ENCODE measurements around the gene CERS3. TPM values are rescaled to one million over a fixed set of nuclear protein-coding genes. Genes with fewer than 3 reads are reported as not detected.
A peak's percentile ranks its signal among the peaks of the same experiment; 100 is the strongest.

The CERS3 gene
- not detected for polyA plus RNA-seq

DNA sequence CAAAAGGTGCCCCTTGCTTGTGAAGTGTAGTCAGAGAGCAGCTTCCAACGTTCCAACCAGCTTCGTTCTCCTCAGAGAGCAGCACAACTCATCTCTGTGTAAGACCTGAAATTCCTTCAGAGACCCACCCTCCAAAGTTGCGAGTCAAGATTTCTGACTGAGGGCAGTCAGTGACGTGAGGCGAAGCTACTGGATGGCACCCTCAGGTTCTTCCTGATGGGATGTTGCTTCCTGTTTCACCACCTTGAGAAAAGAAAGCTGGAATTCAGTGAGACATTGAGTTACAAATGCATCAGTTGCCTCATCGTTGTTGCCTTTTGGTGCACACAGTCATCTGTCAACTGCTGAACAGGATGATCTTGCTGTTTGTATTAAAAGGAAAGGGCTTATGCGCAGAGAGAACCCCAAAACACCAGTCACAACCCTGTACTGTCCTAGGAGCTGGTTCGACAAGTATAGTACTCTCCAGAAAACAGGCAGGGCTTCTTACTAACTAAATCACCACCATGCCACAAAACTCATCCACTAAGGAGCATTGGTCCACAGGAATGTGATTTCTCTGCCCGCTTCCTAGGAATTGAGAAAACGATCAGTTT, at the start of gene CERS3:
Gene CERS3, minus strand, starts transcription at position 118 of the 596 bp plus-strand sequence. CDS start 27,101 bp downstream, outside the sequence.
- Mint-ChIP-seq H3K4me1 (peaks cover 0 to 3% (median 0%) of the 10 kb centered on the region in 3 donors), H3K9me3 (no peaks in the 10 kb centered on the region), H3K27ac (no peak within 1 kb of the TSS), H3K4me3 (no peak within 1 kb of the TSS), H3K27me3 (peaks cover 16% of the 10 kb centered on the region), H3K36me3 (no peaks in the 10 kb centered on the region)

DNA sequence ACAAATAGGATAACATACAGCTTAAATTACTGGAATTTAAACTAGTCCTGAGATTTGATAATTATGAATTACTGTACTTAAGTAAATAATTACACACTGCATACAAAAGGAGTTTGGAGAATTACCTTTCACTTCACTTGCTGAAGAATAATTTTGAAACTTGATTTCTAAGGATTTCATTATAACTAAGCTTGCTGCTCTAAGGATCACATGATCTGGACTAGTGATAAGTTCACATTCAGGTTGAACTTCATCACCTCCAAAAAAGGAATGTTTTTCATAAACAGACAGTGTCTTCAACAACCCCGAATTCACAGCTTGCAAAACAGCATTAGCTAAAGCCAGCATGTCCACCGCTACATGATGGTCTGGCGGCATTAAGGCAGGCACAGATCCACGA, 44.8 kb upstream of the CERS3 start:
- peaks cover 4% of the 10 kb centered on the region for H3K36me3 Mint-ChIP-seq
- no peak overlapping the region for H3K4me3 Mint-ChIP-seq
- H3K27ac Mint-ChIP-seq: no peak overlapping the region
- no peaks in the 10 kb centered on the region for H3K27me3 Mint-ChIP-seq
- no peaks in the 10 kb centered on the region for H3K9me3 Mint-ChIP-seq
- peaks cover 0 to 5% (median 0%) of the 10 kb centered on the region in 3 donors for H3K4me1 Mint-ChIP-seq

DNA sequence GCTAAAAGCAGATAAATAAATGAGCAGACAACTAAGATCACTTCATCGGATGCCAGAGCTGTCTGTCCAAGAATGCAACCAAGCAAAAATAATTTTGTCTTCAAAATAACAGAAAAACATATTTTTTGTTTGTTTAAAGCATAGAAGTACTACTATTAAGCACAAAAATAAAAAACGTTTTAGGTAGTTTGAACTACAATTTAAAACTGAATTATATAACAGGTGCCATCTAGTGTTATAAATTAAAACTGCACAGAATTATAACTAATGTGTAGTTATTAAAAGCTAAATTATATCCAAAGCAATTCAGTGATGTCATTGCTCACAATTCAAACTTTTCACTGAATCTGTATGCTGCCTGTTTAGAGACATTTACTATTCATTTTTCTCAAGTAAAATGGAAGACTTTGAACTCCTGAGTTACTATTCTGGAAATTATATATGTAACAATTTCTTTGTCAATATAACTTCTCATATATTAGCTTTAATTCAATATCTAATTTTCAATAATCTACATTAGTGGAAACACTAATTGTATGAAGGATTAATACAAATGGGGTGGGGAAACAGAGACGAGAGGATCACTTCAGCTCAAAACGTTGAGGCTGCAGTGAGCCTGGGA, 43.7 kb upstream of the CERS3 start:
- H3K9me3 Mint-ChIP-seq: no peaks in the 10 kb centered on the region
- peaks cover 4% of the 10 kb centered on the region for H3K36me3 Mint-ChIP-seq
- no peaks in the 10 kb centered on the region for H3K27me3 Mint-ChIP-seq
- peaks cover 0 to 5% (median 0%) of the 10 kb centered on the region in 3 donors for H3K4me1 Mint-ChIP-seq
- H3K4me3 Mint-ChIP-seq: no peak overlapping the region
- no peak overlapping the region for H3K27ac Mint-ChIP-seq

DNA sequence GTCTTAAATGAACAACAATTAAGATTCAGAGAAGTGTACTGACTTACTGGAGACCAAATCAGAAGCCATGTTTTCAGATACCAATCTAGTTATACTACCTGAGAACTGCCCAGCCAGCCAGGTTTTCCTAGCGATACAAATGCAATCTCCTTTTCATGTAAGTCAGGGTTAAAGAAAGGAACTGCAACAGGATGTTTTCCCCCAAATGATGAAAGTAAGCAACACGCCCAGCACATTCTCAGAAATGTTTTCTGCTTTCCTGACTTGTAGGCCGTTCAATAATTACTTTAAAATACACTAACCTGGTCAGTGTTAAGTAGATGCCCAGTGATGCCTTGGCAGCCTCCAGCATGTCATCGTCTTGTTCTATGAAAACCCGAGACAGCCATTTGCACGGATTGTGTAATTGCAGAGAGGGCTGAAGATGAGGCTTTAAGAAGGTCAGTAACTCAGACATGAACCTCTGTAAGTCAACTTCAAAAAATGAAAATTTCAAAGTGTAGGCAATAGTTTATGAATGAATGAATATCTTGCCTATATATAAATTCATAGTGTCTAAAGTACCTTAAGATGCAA, 42.9 kb upstream of the CERS3 start:
- H3K27ac Mint-ChIP-seq: no peak overlapping the region
- H3K4me1 Mint-ChIP-seq: peaks cover 0 to 3% (median 0%) of the 10 kb centered on the region in 3 donors
- H3K4me3 Mint-ChIP-seq: peak overlapping the region in 1 of 4 donors; percentile 74
- peaks cover 4% of the 10 kb centered on the region for H3K36me3 Mint-ChIP-seq
- H3K27me3 Mint-ChIP-seq: no peaks in the 10 kb centered on the region
- no peaks in the 10 kb centered on the region for H3K9me3 Mint-ChIP-seq

DNA sequence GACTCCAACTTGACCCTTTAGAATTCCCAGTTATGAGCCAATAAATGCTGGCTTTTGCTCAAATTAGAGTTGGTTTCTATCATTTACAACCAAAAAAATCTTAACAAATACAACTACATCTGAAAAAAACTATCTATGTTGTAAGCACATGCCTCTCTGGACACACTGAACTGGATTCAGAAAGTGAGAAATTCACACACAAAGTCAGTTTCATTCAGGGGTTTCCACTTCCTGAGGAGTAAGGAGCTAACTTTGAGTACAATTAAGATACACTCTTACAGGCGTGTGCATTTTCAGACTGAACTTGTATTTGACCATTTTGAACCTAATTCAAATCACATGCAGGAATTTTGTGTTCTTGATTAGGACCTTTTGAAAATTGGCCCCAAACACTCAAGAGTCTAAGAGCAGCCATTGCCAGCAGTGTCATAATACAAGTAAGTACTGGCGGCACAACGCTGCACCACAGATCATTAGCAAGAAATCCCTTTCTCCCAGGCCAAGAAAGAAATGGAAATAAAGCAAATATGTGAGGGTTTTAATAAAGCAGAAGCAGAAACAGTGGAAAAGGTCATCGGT, 42.1 kb upstream of the CERS3 start:
- H3K4me3 Mint-ChIP-seq: no peak overlapping the region
- H3K36me3 Mint-ChIP-seq: peaks cover 3% of the 10 kb centered on the region
- H3K9me3 Mint-ChIP-seq: no peaks in the 10 kb centered on the region
- H3K27ac Mint-ChIP-seq: peak overlapping the region in 1 of 3 donors; percentile 2
- H3K4me1 Mint-ChIP-seq: peaks cover 0 to 2% (median 0%) of the 10 kb centered on the region in 3 donors
- H3K27me3 Mint-ChIP-seq: no peaks in the 10 kb centered on the region

DNA sequence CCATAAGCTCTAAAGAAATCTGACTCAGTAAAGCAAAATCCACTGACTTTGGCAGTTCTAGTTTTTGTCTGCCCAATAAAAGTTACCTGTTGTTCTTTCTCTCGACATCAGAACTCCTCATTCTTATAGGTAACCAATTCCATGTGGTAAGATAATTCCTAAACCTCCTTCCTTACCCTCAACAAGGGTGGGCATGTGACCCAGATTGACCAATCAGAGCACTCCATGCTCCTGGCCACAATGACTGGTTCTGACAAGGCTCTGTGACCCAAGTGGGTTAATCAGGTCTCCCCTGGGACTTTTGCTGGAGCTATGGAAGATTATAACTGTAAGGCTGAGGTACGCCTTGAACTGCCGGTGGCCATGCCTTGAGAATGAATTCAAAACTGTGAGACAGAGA, 41.5 kb upstream of the CERS3 start:
- Mint-ChIP-seq H3K4me1 (peaks cover 0 to 2% (median 0%) of the 10 kb centered on the region in 3 donors), H3K27me3 (no peaks in the 10 kb centered on the region), H3K27ac (no peak overlapping the region), H3K36me3 (peaks cover 3% of the 10 kb centered on the region), H3K9me3 (no peaks in the 10 kb centered on the region), H3K4me3 (no peak overlapping the region)

DNA sequence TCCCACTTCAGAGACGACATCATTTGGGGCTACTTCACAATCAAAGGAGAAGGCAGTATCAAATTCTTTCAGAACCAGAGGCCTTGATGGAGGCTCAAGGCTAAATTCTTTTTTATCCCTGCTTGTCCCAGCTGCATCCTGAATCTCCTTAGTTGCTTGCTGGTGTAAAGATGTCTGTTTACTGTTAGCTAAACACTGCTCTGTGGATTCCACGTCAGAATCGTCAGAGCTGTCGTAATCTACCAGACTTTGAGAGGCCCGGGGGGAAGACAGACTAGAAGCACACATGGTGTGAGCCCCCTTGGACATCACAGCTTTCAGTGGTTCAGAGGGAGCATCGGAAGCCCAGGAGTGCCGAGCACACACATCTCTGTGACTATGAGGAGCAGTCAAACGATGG, 40.6 kb upstream of the CERS3 start:
- H3K4me3 Mint-ChIP-seq: no peak overlapping the region
- H3K27ac Mint-ChIP-seq: no peak overlapping the region
- peaks cover 4% of the 10 kb centered on the region for H3K36me3 Mint-ChIP-seq

DNA sequence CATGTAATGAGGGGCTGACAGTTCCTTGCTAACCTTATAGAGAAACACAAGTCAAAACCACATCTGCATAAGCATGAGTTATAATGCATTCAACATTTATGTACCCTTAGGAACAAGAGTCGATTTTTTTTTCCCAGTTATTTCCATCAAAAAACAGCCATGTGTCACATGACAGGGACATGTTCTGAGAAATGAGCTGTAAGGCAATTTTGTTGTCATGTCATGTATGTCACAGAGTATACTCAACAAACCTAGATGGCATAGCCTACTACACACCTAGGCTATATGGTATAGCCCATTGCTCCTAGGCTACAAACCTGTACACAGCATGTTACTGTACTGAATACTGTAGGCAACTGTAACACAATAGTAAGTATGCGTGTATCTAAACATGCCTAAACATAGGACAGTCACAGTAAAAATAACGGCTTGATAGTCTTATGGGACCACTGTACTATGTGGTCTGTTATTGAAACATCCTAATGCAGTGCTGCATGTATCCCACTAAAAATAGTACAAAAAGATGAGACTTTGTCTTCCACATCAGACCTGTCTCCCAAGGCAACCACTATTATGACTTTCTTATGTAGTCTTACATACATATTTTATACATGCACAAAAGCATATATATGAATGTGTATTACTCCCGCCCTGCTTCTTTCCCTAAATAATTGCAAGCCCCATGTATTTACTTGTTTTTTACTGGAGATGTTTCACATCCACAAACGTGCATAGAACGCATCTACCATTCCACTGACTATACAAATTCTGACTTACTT, 38.3 kb upstream of the CERS3 start:
- Mint-ChIP-seq H3K27me3 (no peaks in the 10 kb centered on the region), H3K4me3 (no peak overlapping the region), H3K4me1 (peaks cover 0 to 2% (median 0%) of the 10 kb centered on the region in 3 donors), H3K27ac (no peak overlapping the region), H3K36me3 (peaks cover 1% of the 10 kb centered on the region), H3K9me3 (no peaks in the 10 kb centered on the region)

More for the DNA sequence above, 40.6 kb upstream of the CERS3 start:
- Mint-ChIP-seq H3K27me3 (no peaks in the 10 kb centered on the region), H3K4me1 (peaks cover 0 to 2% (median 0%) of the 10 kb centered on the region in 3 donors), H3K9me3 (no peaks in the 10 kb centered on the region)

DNA sequence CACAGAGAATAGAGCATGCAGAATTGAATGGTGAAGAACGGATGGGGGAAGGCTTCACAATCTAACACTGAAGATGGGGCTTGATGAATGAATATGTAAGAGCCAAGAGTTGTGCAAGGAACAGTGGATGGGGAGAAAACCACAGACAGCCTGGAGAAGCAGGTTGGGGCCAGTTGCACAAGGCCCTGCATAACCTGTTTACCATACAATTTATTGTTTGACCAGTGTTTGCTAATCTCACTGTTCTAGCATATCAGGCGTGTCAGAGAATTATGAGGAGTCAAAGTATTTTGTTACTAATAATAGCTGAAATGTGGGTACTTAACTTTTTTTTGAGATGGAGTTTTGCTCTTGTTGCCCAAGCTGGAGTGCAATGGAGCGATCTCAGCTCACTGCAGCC, 36.8 kb upstream of the CERS3 start:
- Mint-ChIP-seq H3K27ac (no peak overlapping the region), H3K9me3 (no peaks in the 10 kb centered on the region), H3K27me3 (no peaks in the 10 kb centered on the region), H3K36me3 (peaks cover 4% of the 10 kb centered on the region), H3K4me1 (peaks cover 0 to 2% (median 0%) of the 10 kb centered on the region in 3 donors), H3K4me3 (no peak overlapping the region)

DNA sequence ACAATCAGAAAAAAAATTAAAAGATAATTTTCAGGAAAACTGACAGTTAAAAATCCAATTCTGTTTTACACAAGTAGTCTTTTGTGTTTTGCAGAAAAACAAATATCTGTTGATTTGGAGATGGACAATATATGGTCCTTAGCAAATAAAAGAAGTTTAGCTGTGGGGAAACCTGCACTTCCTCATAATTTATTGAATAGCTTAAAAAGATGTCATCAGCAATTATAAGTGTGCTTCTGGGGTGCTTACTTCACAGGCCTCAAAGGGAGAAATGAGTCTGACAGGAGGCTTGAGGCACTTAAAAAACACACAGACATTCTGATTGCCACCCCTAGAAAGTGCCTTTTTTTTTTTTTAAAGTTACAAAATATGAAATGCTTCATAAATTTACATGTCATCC, 31.6 kb upstream of the CERS3 start:
- no peak overlapping the region for H3K4me3 Mint-ChIP-seq
- H3K27me3 Mint-ChIP-seq: no peaks in the 10 kb centered on the region
- H3K27ac Mint-ChIP-seq: no peak overlapping the region
- H3K36me3 Mint-ChIP-seq: peaks cover 4% of the 10 kb centered on the region
- no peaks in the 10 kb centered on the region for H3K9me3 Mint-ChIP-seq
- H3K4me1 Mint-ChIP-seq: peaks cover 0 to 2% (median 0%) of the 10 kb centered on the region in 3 donors

DNA sequence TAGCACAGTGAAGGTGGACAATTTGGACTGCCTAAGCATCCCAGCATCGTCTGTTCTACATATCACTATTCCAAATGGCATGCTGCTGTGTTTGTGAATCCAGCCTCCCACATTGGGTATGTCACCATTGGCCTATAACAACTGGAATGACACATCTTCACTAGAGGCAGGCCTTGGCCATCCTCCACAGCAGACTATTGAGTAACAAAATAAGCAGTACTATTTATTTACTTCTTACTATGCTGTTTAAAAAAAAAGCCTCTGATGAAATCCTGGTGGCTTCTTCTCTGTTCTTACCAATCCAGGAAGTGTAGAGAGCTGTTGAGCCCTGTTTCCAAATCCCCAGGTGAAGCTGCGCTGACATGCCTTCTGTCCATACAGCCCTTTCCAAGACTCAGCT, 30.6 kb upstream of the CERS3 start:
- Mint-ChIP-seq H3K27me3 (no peaks in the 10 kb centered on the region), H3K36me3 (peaks cover 2% of the 10 kb centered on the region), H3K4me3 (no peak overlapping the region), H3K4me1 (no peaks in the 10 kb centered on the region), H3K9me3 (no peaks in the 10 kb centered on the region), H3K27ac (no peak overlapping the region)

DNA sequence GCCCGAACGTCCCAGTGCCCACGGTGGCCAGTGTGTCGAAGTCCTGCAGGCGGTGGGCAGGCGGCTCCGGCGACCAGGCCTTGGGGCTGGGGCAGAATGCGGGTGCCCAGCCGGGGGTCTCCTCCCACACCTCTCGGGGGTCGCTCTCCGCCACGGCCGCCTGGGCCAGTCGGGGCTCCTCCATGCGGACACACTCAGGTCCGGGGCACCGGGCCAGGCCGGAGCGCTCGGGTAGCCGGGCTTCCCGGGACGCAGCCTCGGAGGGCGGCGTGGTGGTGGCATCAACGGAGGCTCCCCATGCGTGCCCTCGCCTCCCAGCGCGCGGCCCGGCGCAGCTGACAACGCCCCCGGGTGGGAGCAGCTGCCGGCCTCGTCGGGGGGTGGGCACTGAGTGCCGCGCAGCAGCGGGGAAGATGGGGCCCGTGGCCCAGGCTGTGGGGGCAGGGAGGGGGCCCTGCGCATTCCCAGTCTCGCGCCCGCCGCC, 30.1 kb upstream of the CERS3 start:
- H3K27me3 Mint-ChIP-seq: no peaks in the 10 kb centered on the region
- no peaks in the 10 kb centered on the region for H3K9me3 Mint-ChIP-seq
- no peak overlapping the region for H3K4me3 Mint-ChIP-seq
- H3K36me3 Mint-ChIP-seq: peaks cover 2% of the 10 kb centered on the region
- no peaks in the 10 kb centered on the region for H3K4me1 Mint-ChIP-seq
- no peak overlapping the region for H3K27ac Mint-ChIP-seq

DNA sequence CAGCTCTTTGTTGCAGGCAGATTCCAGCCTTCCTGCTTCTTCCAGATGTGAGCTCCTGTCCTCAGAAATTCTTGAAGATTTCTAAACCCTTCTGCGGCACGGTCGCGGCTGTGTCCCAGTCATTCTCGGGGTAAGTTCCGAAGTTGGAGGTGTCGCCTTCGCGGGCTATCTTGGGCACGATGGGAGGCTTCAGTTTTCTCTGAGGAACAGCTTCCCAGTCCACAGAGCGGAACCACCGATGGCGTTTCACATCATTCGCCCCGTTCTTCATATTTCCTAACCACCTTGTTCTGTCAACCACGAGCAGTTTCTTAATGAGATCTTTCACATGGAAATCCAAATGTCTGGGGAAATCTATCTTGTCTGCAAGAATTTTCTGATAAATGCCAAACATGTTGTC, 24.7 kb upstream of the CERS3 start:
- Mint-ChIP-seq H3K9me3 (peaks cover 0 to 3% (median 0%) of the 10 kb centered on the region in 3 donors), H3K27me3 (no peaks in the 10 kb centered on the region), H3K4me3 (no peak overlapping the region), H3K4me1 (no peaks in the 10 kb centered on the region), H3K27ac (no peak overlapping the region), H3K36me3 (peaks cover 4% of the 10 kb centered on the region)

DNA sequence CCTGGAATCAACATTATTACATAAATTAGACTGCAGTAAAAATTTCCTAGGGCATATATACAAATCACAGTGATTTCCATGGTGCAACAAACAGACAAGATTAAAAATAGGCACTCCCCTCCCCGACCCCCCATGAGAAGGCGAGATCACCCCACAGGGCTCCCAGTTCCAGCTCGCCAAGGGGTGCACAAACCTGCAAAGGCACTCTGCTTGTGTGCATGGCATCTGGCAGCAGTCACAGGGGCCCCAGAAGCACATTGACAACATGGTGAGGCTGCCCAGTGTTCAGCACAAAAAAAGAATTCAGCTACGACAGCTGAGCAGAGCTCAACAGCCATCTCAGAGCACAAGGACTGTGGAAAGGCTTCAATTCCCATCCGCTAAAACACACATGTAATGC, 19.2 kb upstream of the CERS3 start:
- H3K27ac Mint-ChIP-seq: no peak overlapping the region
- H3K27me3 Mint-ChIP-seq: peaks cover 5% of the 10 kb centered on the region
- peaks cover 0 to 3% (median 0%) of the 10 kb centered on the region in 3 donors for H3K9me3 Mint-ChIP-seq
- H3K4me1 Mint-ChIP-seq: no peaks in the 10 kb centered on the region
- peaks cover 3% of the 10 kb centered on the region for H3K36me3 Mint-ChIP-seq
- H3K4me3 Mint-ChIP-seq: peak overlapping the region in 1 of 4 donors; percentile 3

DNA sequence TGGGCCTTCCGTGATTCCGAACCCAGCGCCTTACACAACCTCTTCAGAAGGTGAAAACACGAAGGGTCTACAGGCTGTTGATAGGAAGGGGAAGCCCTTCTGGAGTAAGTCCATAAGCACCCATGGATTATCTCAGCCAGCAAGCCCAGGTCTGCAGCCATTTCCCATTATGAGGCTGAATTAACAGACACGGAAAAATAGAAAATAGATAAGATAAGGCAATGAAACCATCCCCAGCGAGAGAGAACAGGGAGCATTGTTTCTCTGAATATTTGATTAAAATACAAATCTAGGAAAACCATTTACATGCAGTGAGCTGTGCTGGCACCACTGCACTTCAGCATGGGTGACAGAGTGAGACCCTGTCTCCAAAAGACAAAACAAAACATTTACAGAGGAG, 16.2 kb upstream of the CERS3 start:
- Mint-ChIP-seq H3K4me1 (no peaks in the 10 kb centered on the region), H3K27ac (no peak overlapping the region), H3K9me3 (no peaks in the 10 kb centered on the region), H3K36me3 (no peaks in the 10 kb centered on the region), H3K4me3 (no peak overlapping the region), H3K27me3 (peaks cover 7% of the 10 kb centered on the region)

Data from IgD-negative memory B cell (primary cell).